ENCODE data around the gene HELT. TPM values are rescaled to one million over a fixed set of nuclear protein-coding genes. Genes with fewer than 3 reads are reported as not detected.

The HELT gene
- total and polyA plus RNA-seq, 2 donors from 2014 or later: 0.37 TPM; not detected in 1

GRCh38 chr4:185028625-185029024, 10.3 kb downstream of the HELT start:
- Histone ChIP-seq H3K36me3 (ENCODE audit: control insufficient read depth in 2 of 3, insufficient read depth in 3 of 3, low read length in 3 of 3) (no peaks in the 10 kb centered on the region), H3K4me1 (ENCODE audit: control insufficient read depth in 2 of 3, insufficient read depth in 2 of 3, low read depth in 1 of 3, low read length in 3 of 3) (no peaks in the 10 kb centered on the region), H3K9me3 (ENCODE audit: control insufficient read depth in 2 of 3, insufficient read depth in 1 of 3, low read length in 3 of 3) (no peaks in the 10 kb centered on the region), H3K9ac (ENCODE audit: low read length in 3 of 3) (no peak overlapping the region), H3K4me3 (ENCODE audit: low read length in 3 of 3) (no peak overlapping the region), H3K27me3 (ENCODE audit: control insufficient read depth, insufficient read depth, low read length) (peaks cover 16% of the 10 kb centered on the region), H3K27ac (ENCODE audit: low read depth in 2 of 2, low read length in 2 of 2) (no peak overlapping the region)
- no peak for DNase-seq
- TF ChIP-seq CTCF (IDR thresholded peaks at IDR 0.05; ENCODE audit: borderline replicate concordance, extremely low read depth, insufficient read depth): no peak
- intact Hi-C loops (cut with DNase I): no loop called here
- FAIRE-seq: no peak

GRCh38 chr4:185031611-185032010, 13.3 kb downstream of the HELT start:
- intact Hi-C loops (cut with DNase I): loop anchor here (10.0 kb wide), 1 partner anchor 103 kb away; no protein-coding TSS in a partner anchor
- no peak overlapping the region for H3K9ac ChIP-seq (ENCODE audit: low read length in 3 of 3)
- FAIRE-seq (no peak), DNase-seq (no peak)
- peaks cover 4% of the 10 kb centered on the region for H3K27me3 ChIP-seq (ENCODE audit: control insufficient read depth, insufficient read depth, low read length)
- no peak overlapping the region for H3K4me3 ChIP-seq (ENCODE audit: low read length in 3 of 3)
- no peaks in the 10 kb centered on the region for H3K36me3 ChIP-seq (ENCODE audit: control insufficient read depth in 2 of 3, insufficient read depth in 3 of 3, low read length in 3 of 3)
- H3K4me1 ChIP-seq (ENCODE audit: control insufficient read depth in 2 of 3, insufficient read depth in 2 of 3, low read depth in 1 of 3, low read length in 3 of 3): peaks cover 0 to 4% (median 0%) of the 10 kb centered on the region in 3 donors
- no peaks in the 10 kb centered on the region for H3K9me3 ChIP-seq (ENCODE audit: control insufficient read depth in 2 of 3, insufficient read depth in 1 of 3, low read length in 3 of 3)
- H3K27ac ChIP-seq (ENCODE audit: low read depth in 2 of 2, low read length in 2 of 2): no peak overlapping the region
- TF ChIP-seq CTCF (IDR thresholded peaks at IDR 0.05; ENCODE audit: borderline replicate concordance, extremely low read depth, insufficient read depth): no peak

- Histone ChIP-seq H3K4me1 (ENCODE audit: control insufficient read depth in 2 of 3, insufficient read depth in 2 of 3, low read depth in 1 of 3, low read length in 3 of 3) (peaks cover 0 to 4% (median 0%) of the 10 kb centered on the region in 3 donors), H3K4me3 (ENCODE audit: low read length in 3 of 3) (no peak overlapping the region), H3K9ac (ENCODE audit: low read length in 3 of 3) (no peak overlapping the region), H3K36me3 (ENCODE audit: control insufficient read depth in 2 of 3, insufficient read depth in 3 of 3, low read length in 3 of 3) (no peaks in the 10 kb centered on the region), H3K27me3 (ENCODE audit: control insufficient read depth, insufficient read depth, low read length) (peaks cover 2% of the 10 kb centered on the region), H3K9me3 (ENCODE audit: control insufficient read depth in 2 of 3, insufficient read depth in 1 of 3, low read length in 3 of 3) (no peaks in the 10 kb centered on the region), H3K27ac (ENCODE audit: low read depth in 2 of 2, low read length in 2 of 2) (no peak overlapping the region)
- TF ChIP-seq CTCF (IDR thresholded peaks at IDR 0.05; ENCODE audit: borderline replicate concordance, extremely low read depth, insufficient read depth): no peak
- no peak for DNase-seq
- intact Hi-C loops (cut with DNase I): loop anchor here (10.0 kb wide), 1 partner anchor 102 kb away; no protein-coding TSS in a partner anchor
- no peak for FAIRE-seq
Measured at GRCh38 chr4:185033072-185033471, 14.8 kb downstream of the HELT start.

DNA sequence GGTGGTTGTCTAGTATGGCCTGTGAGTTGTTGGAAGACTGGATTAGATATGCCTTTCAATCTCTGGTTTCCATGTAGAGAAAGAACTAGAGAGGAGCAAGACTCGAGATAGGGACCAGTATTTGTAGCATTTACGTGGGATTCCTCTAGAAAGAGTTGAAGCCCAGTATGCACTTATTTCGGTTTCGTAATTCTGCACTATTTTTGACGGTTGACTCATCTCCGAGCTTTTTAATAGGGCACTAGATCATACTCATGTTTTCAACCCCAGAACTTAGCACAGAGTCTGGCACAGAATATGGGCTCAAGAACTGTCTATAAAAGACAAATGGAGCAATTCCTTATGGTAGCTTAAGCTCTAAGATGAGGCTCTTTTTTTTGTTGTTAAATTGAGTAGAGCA, 15.7 kb downstream of the HELT start:
- H3K9ac ChIP-seq (ENCODE audit: low read length in 3 of 3): no peak overlapping the region
- TF ChIP-seq CTCF (IDR thresholded peaks at IDR 0.05; ENCODE audit: borderline replicate concordance, extremely low read depth, insufficient read depth): no peak
- H3K4me1 ChIP-seq (ENCODE audit: control insufficient read depth in 2 of 3, insufficient read depth in 2 of 3, low read depth in 1 of 3, low read length in 3 of 3): peaks cover 0 to 4% (median 0%) of the 10 kb centered on the region in 3 donors
- H3K27me3 ChIP-seq (ENCODE audit: control insufficient read depth, insufficient read depth, low read length): peaks cover 2% of the 10 kb centered on the region
- H3K36me3 ChIP-seq (ENCODE audit: control insufficient read depth in 2 of 3, insufficient read depth in 3 of 3, low read length in 3 of 3): no peaks in the 10 kb centered on the region
- H3K27ac ChIP-seq (ENCODE audit: low read depth in 2 of 2, low read length in 2 of 2): no peak overlapping the region
- intact Hi-C loops (cut with DNase I): loop anchor here (10.0 kb wide), 1 partner anchor 101 kb away; no protein-coding TSS in a partner anchor
- FAIRE-seq: no peak
- H3K9me3 ChIP-seq (ENCODE audit: control insufficient read depth in 2 of 3, insufficient read depth in 1 of 3, low read length in 3 of 3): no peaks in the 10 kb centered on the region
- no peak overlapping the region for H3K4me3 ChIP-seq (ENCODE audit: low read length in 3 of 3)
- no peak for DNase-seq
